ENCODE measurements around the gene MYOZ2.

The MYOZ2 gene

GRCh38 chr4:119124352-119124751 lies 11.3 kb upstream of the MYOZ2 start:
- DNase-seq (ENCODE audit: low read depth), result no peak
- no peak overlapping the region for H3K4me3 ChIP-seq (ENCODE audit: low read depth, low read length)

GRCh38 chr4:119125931-119126330 lies 9.7 kb upstream of the MYOZ2 start:
- DNase-seq (ENCODE audit: low read depth), result no peak
- no peak for TF ChIP-seq CTCF (IDR thresholded peaks at IDR 0.05; ENCODE audit: low read depth, low read length, missing control alignments)
- H3K4me3 ChIP-seq (ENCODE audit: low read depth, low read length), result no peak overlapping the region

More at GRCh38 chr4:119124352-119124751, 11.3 kb upstream of the MYOZ2 start:
- no peak for TF ChIP-seq CTCF (IDR thresholded peaks at IDR 0.05; ENCODE audit: low read depth, low read length, missing control alignments)

- no peak overlapping the region for H3K4me3 ChIP-seq (ENCODE audit: low read depth, low read length)
- no peak for DNase-seq (ENCODE audit: low read depth)
- TF ChIP-seq CTCF (IDR thresholded peaks at IDR 0.05; ENCODE audit: low read depth, low read length, missing control alignments), result no peak
These were observed 7.5 kb upstream of the MYOZ2 start for GRCh38 chr4:119128148-119128547.

- no peak overlapping the region for H3K4me3 ChIP-seq (ENCODE audit: low read depth, low read length)
- no peak for DNase-seq (ENCODE audit: low read depth)
- no peak for TF ChIP-seq CTCF (IDR thresholded peaks at IDR 0.05; ENCODE audit: low read depth, low read length, missing control alignments)
These were observed 5.1 kb upstream of the MYOZ2 start for GRCh38 chr4:119130365-119131065.

GRCh38 chr4:119131164-119131563 lies 4.5 kb upstream of the MYOZ2 start:
- TF ChIP-seq CTCF (IDR thresholded peaks at IDR 0.05; ENCODE audit: low read depth, low read length, missing control alignments), result no peak
- DNase-seq (ENCODE audit: low read depth), result no peak
- H3K4me3 ChIP-seq (ENCODE audit: low read depth, low read length), result no peak overlapping the region

GRCh38 chr4:119132306-119132705 lies 3.3 kb upstream of the MYOZ2 start:
- no peak for TF ChIP-seq CTCF (IDR thresholded peaks at IDR 0.05; ENCODE audit: low read depth, low read length, missing control alignments)
- H3K4me3 ChIP-seq (ENCODE audit: low read depth, low read length), result no peak overlapping the region
- DNase-seq (ENCODE audit: low read depth), result no peak

GRCh38 chr4:119136546-119136945 lies 914 bp downstream of the MYOZ2 start:
- no peak for DNase-seq (ENCODE audit: low read depth)
- H3K4me3 ChIP-seq (ENCODE audit: low read depth, low read length), result no peak overlapping the region
- no peak for TF ChIP-seq CTCF (IDR thresholded peaks at IDR 0.05; ENCODE audit: low read depth, low read length, missing control alignments)

Data from GM12864 (cell line).